Adrenal gland (tissue), 5 donors: ENCODE measurements around the gene SPAG7.

Experiments used
- POLR2A ChIP-seq, 2 donors: fragments of 450-650 bp; IDR thresholded peaks; one replicate each; pipeline ENCODE4 v1.6.1; 2017; ENCODE audit warnings: antibody characterized with exemption in 2 of 2, mild to moderate bottlenecking in 2 of 2, moderate library complexity in 1 of 2
- TF ChIP-seq, protein P1 (sequence below), 6 experiments: fragments of 450-650 bp in 4 of 6; fragments of 200-600 bp in 2 of 6; sonication (generic) in 1 of 6; IDR thresholded peaks; 1 replicate in 5 of 6; 2 replicates in 1 of 6; pipeline versions ENCODE4 v1.5.1 to v1.8.0; 2016 to 2021; ENCODE audit warnings: antibody characterized with exemption in 6 of 6, mild to moderate bottlenecking in 2 of 6, moderate library complexity in 1 of 6
- donor health status: DM: no; HTN: no; CAD: no.

DNA sequence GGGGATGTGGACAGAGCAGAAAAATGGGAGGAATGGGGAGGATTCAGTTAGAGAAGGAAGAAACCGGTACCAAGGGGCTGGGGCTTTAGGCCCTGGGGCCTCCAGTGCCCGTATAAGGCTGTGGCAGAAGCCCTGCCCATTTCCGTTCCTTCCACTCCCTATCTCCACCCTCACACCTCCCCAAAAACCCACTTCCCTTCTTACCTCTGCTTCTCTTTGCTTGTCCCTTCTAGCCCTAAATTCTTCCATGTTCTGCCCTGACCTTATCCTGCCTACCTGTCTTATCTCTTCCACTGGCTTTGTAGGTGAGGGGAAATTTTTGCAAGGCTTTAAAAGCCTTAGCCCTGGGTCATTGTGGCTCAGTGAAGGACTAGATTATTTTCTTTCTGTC lies 23.5 kb downstream of the SPAG7 start:
- TF ChIP-seq, protein P1, sequence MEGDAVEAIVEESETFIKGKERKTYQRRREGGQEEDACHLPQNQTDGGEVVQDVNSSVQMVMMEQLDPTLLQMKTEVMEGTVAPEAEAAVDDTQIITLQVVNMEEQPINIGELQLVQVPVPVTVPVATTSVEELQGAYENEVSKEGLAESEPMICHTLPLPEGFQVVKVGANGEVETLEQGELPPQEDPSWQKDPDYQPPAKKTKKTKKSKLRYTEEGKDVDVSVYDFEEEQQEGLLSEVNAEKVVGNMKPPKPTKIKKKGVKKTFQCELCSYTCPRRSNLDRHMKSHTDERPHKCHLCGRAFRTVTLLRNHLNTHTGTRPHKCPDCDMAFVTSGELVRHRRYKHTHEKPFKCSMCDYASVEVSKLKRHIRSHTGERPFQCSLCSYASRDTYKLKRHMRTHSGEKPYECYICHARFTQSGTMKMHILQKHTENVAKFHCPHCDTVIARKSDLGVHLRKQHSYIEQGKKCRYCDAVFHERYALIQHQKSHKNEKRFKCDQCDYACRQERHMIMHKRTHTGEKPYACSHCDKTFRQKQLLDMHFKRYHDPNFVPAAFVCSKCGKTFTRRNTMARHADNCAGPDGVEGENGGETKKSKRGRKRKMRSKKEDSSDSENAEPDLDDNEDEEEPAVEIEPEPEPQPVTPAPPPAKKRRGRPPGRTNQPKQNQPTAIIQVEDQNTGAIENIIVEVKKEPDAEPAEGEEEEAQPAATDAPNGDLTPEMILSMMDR (IDR thresholded peaks at IDR 0.05): no peak
- no peak for TF ChIP-seq POLR2A (IDR thresholded peaks at IDR 0.05)
